GM18858 (cell line): ENCODE results near the gene SERPINA1.

Experiments
- ATAC-seq: cut with Tn5 transposase; IDR thresholded peaks from one replicate; pipeline ENCODE4 v1.9.1; 2021; ENCODE audit not compliant: unreplicated experiment

SERPINA1 gene

GRCh38 chr14:94398182-94398479 is 9.7 kb upstream of the SERPINA1 start:
- ATAC-seq = no peak

GRCh38 chr14:94397289-94398181 is 9.1 kb upstream of the SERPINA1 start:
- ATAC-seq = no peak

- no peak for ATAC-seq
These were observed 8.3 kb upstream of the SERPINA1 start for GRCh38 chr14:94396628-94397225.

GRCh38 chr14:94395888-94396574 is 7.6 kb upstream of the SERPINA1 start:
- no peak for ATAC-seq

GRCh38 chr14:94395282-94395887 is 7.0 kb upstream of the SERPINA1 start:
- no peak for ATAC-seq

- no peak for ATAC-seq
These were observed 6.3 kb upstream of the SERPINA1 start for GRCh38 chr14:94394581-94395207.

GRCh38 chr14:94394025-94394493 is 5.7 kb upstream of the SERPINA1 start:
- ATAC-seq = no peak

- no peak for ATAC-seq
These were observed 5.1 kb upstream of the SERPINA1 start for GRCh38 chr14:94393474-94393873.

GRCh38 chr14:94392510-94392935 is 4.1 kb upstream of the SERPINA1 start:
- ATAC-seq = no peak

- ATAC-seq = no peak
These were observed 3.0 kb upstream of the SERPINA1 start for GRCh38 chr14:94391281-94391975.

- ATAC-seq = no peak
These were observed 2.1 kb upstream of the SERPINA1 start for GRCh38 chr14:94390372-94391086.

- no peak for ATAC-seq
These were observed 1.4 kb upstream of the SERPINA1 start for GRCh38 chr14:94389731-94390371.

- no peak for ATAC-seq
These were observed 685 bp upstream of the SERPINA1 start for GRCh38 chr14:94389104-94389469.

GRCh38 chr14:94388027-94388383 is 397 bp downstream of the SERPINA1 start:
- no peak for ATAC-seq

- no peak for ATAC-seq
These were observed 1.1 kb downstream of the SERPINA1 start for GRCh38 chr14:94387051-94388026.

GRCh38 chr14:94386085-94387031 is 2.0 kb downstream of the SERPINA1 start:
- no peak for ATAC-seq

GRCh38 chr14:94385553-94386057 is 2.8 kb downstream of the SERPINA1 start:
- ATAC-seq = no peak
